Measurements from ENCODE around the gene C1QTNF8. TPM values are rescaled to one million over a fixed set of nuclear protein-coding genes. Genes with fewer than 3 reads are reported as not detected.

Gene C1QTNF8
- total RNA-seq, 1 donor: not detected

- H3K4me3 ChIP-seq (ENCODE audit: low read depth, low read length): no peak overlapping the region
- DNase-seq (ENCODE audit: low read depth): no peak
- no peak for TF ChIP-seq CTCF (IDR thresholded peaks at IDR 0.05; ENCODE audit: insufficient read depth, low read length)
These were observed 14.2 kb downstream of the C1QTNF8 start for GRCh38 chr16:1081734-1082265.

GRCh38 chr16:1080801-1081733, 15.0 kb downstream of the C1QTNF8 start:
- H3K4me3 ChIP-seq (ENCODE audit: low read depth, low read length): no peak overlapping the region
- DNase-seq (ENCODE audit: low read depth): no peak
- no peak for TF ChIP-seq CTCF (IDR thresholded peaks at IDR 0.05; ENCODE audit: insufficient read depth, low read length)

- H3K4me3 ChIP-seq (ENCODE audit: low read depth, low read length): no peak overlapping the region
- DNase-seq (ENCODE audit: low read depth): no peak
- no peak for TF ChIP-seq CTCF (IDR thresholded peaks at IDR 0.05; ENCODE audit: insufficient read depth, low read length)
These were observed 16.1 kb downstream of the C1QTNF8 start for GRCh38 chr16:1079786-1080525.

GRCh38 chr16:1079341-1079740, 16.7 kb downstream of the C1QTNF8 start:
- no peak overlapping the region for H3K4me3 ChIP-seq (ENCODE audit: low read depth, low read length)
- no peak for TF ChIP-seq CTCF (IDR thresholded peaks at IDR 0.05; ENCODE audit: insufficient read depth, low read length)
- no peak for DNase-seq (ENCODE audit: low read depth)

- TF ChIP-seq CTCF (IDR thresholded peaks at IDR 0.05; ENCODE audit: insufficient read depth, low read length): no peak
- H3K4me3 ChIP-seq (ENCODE audit: low read depth, low read length): no peak overlapping the region
- DNase-seq (ENCODE audit: low read depth): peak; percentile 59
These were observed 17.4 kb downstream of the C1QTNF8 start for GRCh38 chr16:1078579-1079021.

GRCh38 chr16:1077877-1078578, 18.0 kb downstream of the C1QTNF8 start:
- TF ChIP-seq CTCF (IDR thresholded peaks at IDR 0.05; ENCODE audit: insufficient read depth, low read length): no peak
- DNase-seq (ENCODE audit: low read depth): no peak
- no peak overlapping the region for H3K4me3 ChIP-seq (ENCODE audit: low read depth, low read length)

All from fibroblast of the aortic adventitia (primary cell).